ENCODE data around the gene ZRANB2.

The ZRANB2 gene

GRCh38 chr1:71039661-71040262 is 41.1 kb downstream of the ZRANB2 start:
- TF ChIP-seq CTCF (IDR thresholded peaks at IDR 0.05; ENCODE audit: low read depth, low read length), result no peak
- no peak for DNase-seq (ENCODE audit: extremely low read depth, low read depth)

- TF ChIP-seq CTCF (IDR thresholded peaks at IDR 0.05; ENCODE audit: low read depth, low read length), result no peak
- DNase-seq (ENCODE audit: extremely low read depth, low read depth), result no peak
These were observed 41.9 kb downstream of the ZRANB2 start for GRCh38 chr1:71038942-71039341.

- TF ChIP-seq CTCF (IDR thresholded peaks at IDR 0.05; ENCODE audit: low read depth, low read length), result no peak
- no peak for DNase-seq (ENCODE audit: extremely low read depth, low read depth)
These were observed 42.8 kb downstream of the ZRANB2 start for GRCh38 chr1:71037829-71038620.

- no peak for DNase-seq (ENCODE audit: extremely low read depth, low read depth)
- no peak for TF ChIP-seq CTCF (IDR thresholded peaks at IDR 0.05; ENCODE audit: low read depth, low read length)
These were observed 43.8 kb downstream of the ZRANB2 start for GRCh38 chr1:71037066-71037465.

- TF ChIP-seq CTCF (IDR thresholded peaks at IDR 0.05; ENCODE audit: low read depth, low read length), result no peak
- no peak for DNase-seq (ENCODE audit: extremely low read depth, low read depth)
These were observed 47.7 kb downstream of the ZRANB2 start for GRCh38 chr1:71033136-71033535.

- no peak for DNase-seq (ENCODE audit: extremely low read depth, low read depth)
- TF ChIP-seq CTCF (IDR thresholded peaks at IDR 0.05; ENCODE audit: low read depth, low read length), result no peak
These were observed 49.4 kb downstream of the ZRANB2 start for GRCh38 chr1:71031426-71031825.

- no peak for DNase-seq (ENCODE audit: extremely low read depth, low read depth)
- no peak for TF ChIP-seq CTCF (IDR thresholded peaks at IDR 0.05; ENCODE audit: low read depth, low read length)
These were observed 50.8 kb downstream of the ZRANB2 start for GRCh38 chr1:71030026-71030425.

Data from AG09319 (cell line).